Caki2 (cell line): ENCODE data around the gene INO80B. TPM values are rescaled to one million over a fixed set of nuclear protein-coding genes. Genes with fewer than 3 reads are reported as not detected.
A peak's percentile ranks its signal among the peaks of the same experiment; 100 is the strongest.
"Not testable (repeated sequence)": the region's sequence is repeated elsewhere in the genome, so short reads cannot be mapped to it uniquely, and the experiment has no call there.

ENCODE experiments used
- DNase-seq: peaks from one replicate; pipeline ENCODE4 v3.0.0-alpha.2; 2015; ENCODE audit warnings: low read depth
- in situ Hi-C: cut with HindIII; loops from 2 replicates; pipeline ENCODE4 v1.10.0; 2016; ENCODE audit warnings: low sequenced_read_pairs, low pct_unique_long_range_greater_than_20kb, mixed read lengths
- total RNA-seq: library from RNA; depleted of rRNA; stranded (reverse); fragments of >200 nt; shearing (Covaris generic); gene quantifications from 2 replicates; pipeline ENCODE4 v1.2.3, GENCODE V29; 2014; ENCODE audit warnings: low replicate concordance

Gene INO80B
- total RNA-seq, 1 experiment from 2014 or later = 37.7 TPM

- DNase-seq = no peak
- in situ Hi-C loops = no loop called here
These were observed 7.9 kb downstream of the INO80B start for GRCh38 chr2:74462786-74463105.

GRCh38 chr2:74464406-74464805 is 9.5 kb downstream of the INO80B start:
- DNase-seq = no peak
- in situ Hi-C loops = no loop called here

- DNase-seq, in situ Hi-C loops: not testable (repeated sequence)
These were observed 15.9 kb downstream of the INO80B start for GRCh38 chr2:74470742-74471141.

- in situ Hi-C loops = no loop called here
- peak; percentile 47 for DNase-seq
These were observed 16.6 kb downstream of the INO80B start for GRCh38 chr2:74471332-74472065.

GRCh38 chr2:74472086-74472944 is 17.4 kb downstream of the INO80B start, which contains the start of gene MRPL53:
TSS of gene MRPL53 (minus strand) at chr2:74472680. CDS start at chr2:74472660, 20 bp downstream.
- peak; percentile 88 for DNase-seq
- in situ Hi-C loops = no loop called here

GRCh38 chr2:74472945-74473258 is 18.0 kb downstream of the INO80B start:
- no peak for DNase-seq
- in situ Hi-C loops = no loop called here

GRCh38 chr2:74474481-74474880 is 19.6 kb downstream of the INO80B start:
- DNase-seq = no peak
- in situ Hi-C loops = no loop called here

- in situ Hi-C loops = no loop called here
- DNase-seq = no peak
These were observed 20.0 kb downstream of the INO80B start for GRCh38 chr2:74474899-74475298.

- no peak for DNase-seq
- in situ Hi-C loops = no loop called here
These were observed 26.5 kb downstream of the INO80B start for GRCh38 chr2:74481431-74481830.

- in situ Hi-C loops = no loop called here
- no peak for DNase-seq
These were observed 27.3 kb downstream of the INO80B start for GRCh38 chr2:74481961-74482800.

GRCh38 chr2:74482801-74483674 is 28.2 kb downstream of the INO80B start, which contains the start of the genes CCDC142 and TTC31:
TSS of gene CCDC142 (minus strand) at chr2:74482998. CDS start at chr2:74482837, 161 bp downstream.
TSS of gene TTC31 (plus strand) at chr2:74483081. CDS start at chr2:74483096, 15 bp downstream.
- in situ Hi-C loops = no loop called here
- DNase-seq = peak; percentile 95

- DNase-seq, in situ Hi-C loops: not testable (repeated sequence)
These were observed 28.8 kb downstream of the INO80B start for GRCh38 chr2:74483675-74484164.

GRCh38 chr2:74486141-74486540 is 31.3 kb downstream of the INO80B start:
- no peak for DNase-seq
- in situ Hi-C loops = no loop called here

- in situ Hi-C loops = no loop called here
- no peak for DNase-seq
These were observed 34.0 kb downstream of the INO80B start for GRCh38 chr2:74488643-74489481.

GRCh38 chr2:74489906-74490305 is 35.0 kb downstream of the INO80B start:
- DNase-seq = no peak
- in situ Hi-C loops = no loop called here

GRCh38 chr2:74491648-74492544 is 37.0 kb downstream of the INO80B start:
- in situ Hi-C loops = no loop called here
- no peak for DNase-seq
